ENCODE measurements around the gene GPC5.

- TF ChIP-seq EZH2 (IDR thresholded peaks at IDR 0.05; ENCODE audit: borderline replicate concordance, low read depth, low read length, poor library complexity, severe bottlenecking), result no peak
- TF ChIP-seq CTCF (conservative IDR thresholded peaks at IDR 0.05; ENCODE audit: low read depth, low read length), result no peak
These were observed 738.2 kb downstream of the GPC5 start for GRCh38 chr13:92136449-92137155.

Measured in A673 (cell line).